Ishikawa (cell line): ENCODE data around the gene SCARF1.

ENCODE experiments used
- CEBPB ChIP-seq: IDR thresholded peaks from 2 replicates; pipeline ENCODE4 v1.6.1; 2012
- CREB1 ChIP-seq: IDR thresholded peaks from 2 replicates; pipeline ENCODE4 v1.6.1; 2012; ENCODE audit warnings: low read depth
- EGR1 ChIP-seq: IDR thresholded peaks from 2 replicates; pipeline ENCODE4 v1.6.1; 2012
- EP300 ChIP-seq: IDR thresholded peaks from 2 replicates; pipeline ENCODE4 v1.6.1; 2012; ENCODE audit warnings: borderline replicate concordance
- FOXM1 ChIP-seq: IDR thresholded peaks from 2 replicates; pipeline ENCODE4 v1.6.1; 2012; ENCODE audit warnings: low read depth, borderline replicate concordance
- MAX ChIP-seq: IDR thresholded peaks from 2 replicates; pipeline ENCODE4 v1.6.1; 2012
- NFIC ChIP-seq: IDR thresholded peaks from 2 replicates; pipeline ENCODE4 v1.6.1; 2012
- RAD21 ChIP-seq: IDR thresholded peaks from 2 replicates; pipeline ENCODE4 v1.6.1; 2012; ENCODE audit warnings: low read depth
- REST ChIP-seq: IDR thresholded peaks from 2 replicates; pipeline ENCODE4 v1.6.1; 2012; ENCODE audit warnings: low read depth, mild to moderate bottlenecking
- TAF1 ChIP-seq: IDR thresholded peaks from 2 replicates; pipeline ENCODE4 v1.6.1; 2012; ENCODE audit warnings: low read depth, mild to moderate bottlenecking
- TCF12 ChIP-seq: IDR thresholded peaks from 2 replicates; pipeline ENCODE4 v1.6.1; 2012; ENCODE audit warnings: low read depth
- TEAD4 ChIP-seq: IDR thresholded peaks from 2 replicates; pipeline ENCODE4 v1.6.1; 2012
- USF1 ChIP-seq: IDR thresholded peaks from 2 replicates; pipeline ENCODE4 v1.6.1; 2012
- YY1 ChIP-seq: IDR thresholded peaks from 2 replicates; pipeline ENCODE4 v1.6.1; 2012; ENCODE audit warnings: low read depth
- ZBTB7A ChIP-seq: IDR thresholded peaks from 2 replicates; pipeline ENCODE4 v1.6.1; 2012; ENCODE audit warnings: low read depth

The SCARF1 gene

GRCh38 chr17:1645207-1646171, at the start of gene SCARF1:
TSS of gene SCARF1 (minus strand) at chr17:1645732. CDS start at chr17:1645697, 35 bp downstream.
- TF ChIP-seq NFIC (no peak), ZBTB7A (no peak), TAF1 (no peak), MAX (no peak), USF1 (no peak), TEAD4 (no peak), FOXM1 (no peak), RAD21 (no peak), TCF12 (no peak), YY1 (no peak), EGR1 (no peak), CREB1 (no peak), CEBPB (no peak), REST (no peak), EP300 (no peak)

- TF ChIP-seq YY1 (no peak), TAF1 (no peak), REST (no peak), ZBTB7A (no peak), CEBPB (no peak), TEAD4 (no peak), EGR1 (no peak), EP300 (no peak), RAD21 (no peak), MAX (no peak), FOXM1 (no peak), USF1 (no peak), CREB1 (no peak), TCF12 (no peak), NFIC (no peak)
These were observed 47.8 kb upstream of the SCARF1 start for GRCh38 chr17:1693339-1693738.

- no peak for TF ChIP-seq FOXM1
- no peak for TF ChIP-seq YY1
- no peak for TF ChIP-seq USF1
- no peak for TF ChIP-seq EGR1
- no peak for TF ChIP-seq NFIC
- no peak for TF ChIP-seq REST
- TF ChIP-seq EP300, result no peak
- TF ChIP-seq CREB1, result no peak
- TF ChIP-seq TAF1, result no peak
- TF ChIP-seq CEBPB, result no peak
- no peak for TF ChIP-seq RAD21
- no peak for TF ChIP-seq TEAD4
- TF ChIP-seq MAX, result no peak
- TF ChIP-seq ZBTB7A, result no peak
- no peak for TF ChIP-seq TCF12
These were observed 45.2 kb upstream of the SCARF1 start for GRCh38 chr17:1690544-1691221.
